GM19023 (cell line): ENCODE data around the gene SRP68.

Source experiments
- ATAC-seq: cut with Tn5 transposase; IDR thresholded peaks from one replicate; pipeline ENCODE4 v1.9.1; 2021; ENCODE audit warnings: mild to moderate bottlenecking, moderate library complexity; ENCODE audit not compliant: unreplicated experiment

The SRP68 gene

GRCh38 chr17:76000755-76001521, 71.4 kb downstream of the SRP68 start, which contains the start of gene CDK3:
TSS of gene CDK3 (plus strand) at chr17:76000855. CDS start at chr17:76001426, 571 bp downstream.
- no peak for ATAC-seq

- ATAC-seq: no peak
Measured at GRCh38 chr17:76000016-76000754, 72.1 kb downstream of the SRP68 start.

- ATAC-seq: no peak
Measured at GRCh38 chr17:75998327-75998795, 74.0 kb downstream of the SRP68 start.

GRCh38 chr17:75996665-75997590, 75.4 kb downstream of the SRP68 start:
- ATAC-seq: no peak

- no peak for ATAC-seq
Measured at GRCh38 chr17:75995385-75995925, 76.9 kb downstream of the SRP68 start.

- ATAC-seq: no peak
Measured at GRCh38 chr17:75994802-75995370, 77.4 kb downstream of the SRP68 start.

- ATAC-seq: no peak
Measured at GRCh38 chr17:75991396-75991795, 80.9 kb downstream of the SRP68 start.
